CD4-positive, alpha-beta T cell treated with Interleukin-21 for 1 hour (primary cell): ENCODE measurements around the gene RAB44.

Experiments
- DNase-seq: peaks from one replicate; pipeline ENCODE4 v3.0.0-alpha.2; 2020

RAB44 gene

GRCh38 chr6:36670271-36670670 lies 27.4 kb upstream of the RAB44 start:
- no peak for DNase-seq

DNA sequence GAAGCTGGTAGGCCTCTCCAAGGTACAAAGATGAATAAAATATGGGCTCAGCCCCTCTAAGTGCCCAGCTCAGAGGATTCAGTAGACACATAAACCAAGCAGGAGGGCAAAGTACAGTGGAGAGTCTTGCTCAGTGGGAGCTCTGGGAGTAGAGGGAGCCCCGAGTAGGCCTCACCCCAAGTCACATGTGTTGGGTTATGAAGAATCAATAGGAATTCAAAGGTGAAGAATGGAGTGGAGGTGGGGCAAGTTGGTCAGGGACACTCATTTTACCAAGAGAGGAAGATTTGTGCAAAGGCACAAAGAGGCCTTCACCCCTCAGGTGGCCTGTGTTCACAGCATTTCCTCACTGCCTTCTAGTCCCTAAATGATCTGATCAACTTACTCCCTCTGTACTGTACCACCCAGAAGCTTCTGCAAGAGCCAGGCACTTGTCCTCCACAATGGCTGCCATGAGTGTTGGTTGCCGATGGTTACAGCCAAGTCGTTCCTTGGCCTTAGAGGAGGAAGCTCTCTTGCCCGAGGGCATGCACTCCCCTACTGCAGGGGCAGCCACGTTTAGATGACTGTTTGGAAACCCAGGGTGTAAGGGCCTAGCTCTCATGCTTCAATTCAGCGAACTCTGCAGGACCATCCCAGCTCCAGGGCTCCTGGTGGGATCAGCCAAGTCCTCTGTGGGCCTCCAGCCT lies 25.8 kb upstream of the RAB44 start:
- DNase-seq: no peak

GRCh38 chr6:36673882-36674281 lies 23.7 kb upstream of the RAB44 start:
- DNase-seq: no peak

GRCh38 chr6:36674942-36675341 lies 22.7 kb upstream of the RAB44 start:
- DNase-seq: no peak

GRCh38 chr6:36676141-36677058 lies 21.2 kb upstream of the RAB44 start:
- no peak for DNase-seq

DNA sequence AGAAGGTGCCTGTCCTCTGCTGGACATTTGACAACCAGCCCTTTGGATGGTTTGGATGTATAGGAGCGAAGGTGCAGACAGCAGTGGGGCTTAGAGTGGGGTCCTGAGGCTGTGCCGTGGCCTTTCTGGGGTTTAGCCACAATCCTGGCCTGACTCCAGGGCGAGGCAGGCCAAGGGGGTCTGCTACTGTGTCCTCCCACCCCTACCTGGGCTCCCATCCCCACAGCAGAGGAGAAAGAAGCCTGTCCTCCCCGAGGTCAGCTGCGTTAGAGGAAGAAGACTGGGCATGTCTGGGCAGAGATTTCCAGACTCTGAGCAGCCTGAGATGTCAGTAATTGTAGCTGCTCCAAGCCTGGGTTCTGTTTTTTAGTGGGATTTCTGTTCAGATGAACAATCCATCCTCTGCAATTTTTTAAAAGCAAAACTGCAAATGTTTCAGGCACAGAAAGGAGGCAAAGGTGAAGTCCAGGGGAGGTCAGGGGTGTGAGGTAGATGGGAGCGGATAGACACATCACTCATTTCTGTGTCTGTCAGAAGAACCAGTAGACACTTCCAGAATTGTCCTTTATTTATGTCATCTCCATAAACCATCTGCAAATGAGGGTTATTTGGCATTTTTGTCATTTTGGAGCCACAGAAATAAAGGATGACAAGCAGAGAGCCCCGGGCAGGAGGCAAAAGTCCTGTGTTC lies 20.4 kb upstream of the RAB44 start:
- no peak for DNase-seq

- no peak for DNase-seq
These were observed 19.7 kb upstream of the RAB44 start for GRCh38 chr6:36677753-36678487.

DNA sequence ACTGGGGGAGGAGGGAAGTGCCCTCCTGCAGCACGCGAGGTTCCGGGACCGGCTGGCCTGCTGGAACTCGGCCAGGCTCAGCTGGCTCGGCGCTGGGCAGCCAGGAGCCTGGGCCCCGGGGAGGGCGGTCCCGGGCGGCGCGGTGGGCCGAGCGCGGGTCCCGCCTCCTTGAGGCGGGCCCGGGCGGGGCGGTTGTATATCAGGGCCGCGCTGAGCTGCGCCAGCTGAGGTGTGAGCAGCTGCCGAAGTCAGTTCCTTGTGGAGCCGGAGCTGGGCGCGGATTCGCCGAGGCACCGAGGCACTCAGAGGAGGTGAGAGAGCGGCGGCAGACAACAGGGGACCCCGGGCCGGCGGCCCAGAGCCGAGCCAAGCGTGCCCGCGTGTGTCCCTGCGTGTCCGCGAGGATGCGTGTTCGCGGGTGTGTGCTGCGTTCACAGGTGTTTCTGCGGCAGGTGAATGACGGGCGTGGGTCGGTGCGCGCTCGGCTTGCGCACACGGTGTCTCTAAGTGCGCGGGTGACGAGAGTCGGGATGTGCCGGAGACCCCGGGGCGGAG lies 19.1 kb upstream of the RAB44 start, which contains the start of gene CDKN1A:
TSS of gene CDKN1A (plus strand) at position 227 of the 555 bp plus-strand sequence. CDS start 5,388 bp downstream, outside the sequence.
- DNase-seq: peak; percentile 84

DNA sequence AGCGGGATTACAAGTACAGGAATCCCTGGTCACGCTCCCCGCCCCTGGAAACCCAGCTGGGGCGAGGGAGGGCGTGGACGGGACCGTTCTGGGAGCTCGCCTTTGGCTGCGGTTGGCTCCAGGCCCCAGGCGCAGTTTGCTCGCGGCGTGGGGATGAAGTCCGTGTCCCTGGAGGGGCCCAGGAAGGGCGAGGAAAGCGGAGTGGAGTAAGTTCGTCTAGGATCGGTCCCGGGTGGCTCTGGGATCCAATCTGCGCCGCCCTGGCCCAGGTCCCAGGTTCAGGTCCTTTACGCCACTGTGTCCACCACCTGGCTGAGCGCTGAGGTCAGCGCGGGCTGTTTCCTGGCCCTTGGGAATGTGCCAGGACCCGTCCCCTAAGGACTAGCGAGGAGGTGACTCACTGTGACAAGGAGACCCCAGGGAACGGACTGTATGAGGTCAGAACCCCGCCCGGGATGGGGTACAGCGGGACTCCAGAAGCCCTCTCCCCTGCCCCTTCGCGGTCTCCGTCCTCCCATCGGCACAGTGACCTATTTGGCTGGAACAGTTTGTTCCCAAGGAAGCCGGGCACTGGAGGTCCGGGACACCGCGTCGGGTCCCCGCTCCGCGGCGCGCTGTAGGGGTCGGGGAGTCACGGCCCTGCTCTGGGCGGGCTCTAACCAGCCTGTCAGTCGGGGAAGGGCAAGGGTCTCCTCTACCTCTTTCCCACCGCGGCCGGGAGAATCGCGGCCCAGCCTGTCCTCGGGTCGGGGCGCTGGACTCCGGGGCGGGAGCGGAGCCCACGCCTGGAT lies 18.4 kb upstream of the RAB44 start:
- peak; percentile 41 for DNase-seq

GRCh38 chr6:36682328-36683144 lies 15.1 kb upstream of the RAB44 start:
- peak; percentile 88 for DNase-seq

- DNase-seq: no peak
These were observed 14.4 kb upstream of the RAB44 start for GRCh38 chr6:36683145-36683655.

GRCh38 chr6:36683656-36684446 lies 13.8 kb upstream of the RAB44 start:
- no peak for DNase-seq

GRCh38 chr6:36684447-36684812 lies 13.2 kb upstream of the RAB44 start:
- DNase-seq: no peak

- no peak for DNase-seq
These were observed 12.3 kb upstream of the RAB44 start for GRCh38 chr6:36685166-36685924.

GRCh38 chr6:36685926-36686667 lies 11.5 kb upstream of the RAB44 start:
- DNase-seq: no peak

DNA sequence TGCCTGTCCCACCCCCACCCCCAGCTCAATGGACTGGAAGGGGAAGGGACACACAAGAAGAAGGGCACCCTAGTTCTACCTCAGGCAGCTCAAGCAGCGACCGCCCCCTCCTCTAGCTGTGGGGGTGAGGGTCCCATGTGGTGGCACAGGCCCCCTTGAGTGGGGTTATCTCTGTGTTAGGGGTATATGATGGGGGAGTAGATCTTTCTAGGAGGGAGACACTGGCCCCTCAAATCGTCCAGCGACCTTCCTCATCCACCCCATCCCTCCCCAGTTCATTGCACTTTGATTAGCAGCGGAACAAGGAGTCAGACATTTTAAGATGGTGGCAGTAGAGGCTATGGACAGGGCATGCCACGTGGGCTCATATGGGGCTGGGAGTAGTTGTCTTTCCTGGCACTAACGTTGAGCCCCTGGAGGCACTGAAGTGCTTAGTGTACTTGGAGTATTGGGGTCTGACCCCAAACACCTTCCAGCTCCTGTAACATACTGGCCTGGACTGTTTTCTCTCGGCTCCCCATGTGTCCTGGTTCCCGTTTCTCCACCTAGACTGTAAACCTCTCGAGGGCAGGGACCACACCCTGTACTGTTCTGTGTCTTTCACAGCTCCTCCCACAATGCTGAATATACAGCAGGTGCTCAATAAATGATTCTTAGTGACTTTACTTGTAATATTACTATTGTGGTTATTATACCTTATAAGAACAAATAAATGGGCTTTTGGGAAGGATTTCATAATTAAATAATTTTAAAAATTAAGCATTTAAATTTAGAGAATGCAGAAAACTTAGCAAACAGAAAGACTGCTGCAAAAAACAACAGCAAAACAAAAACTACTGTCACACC lies 10.7 kb upstream of the RAB44 start:
- no peak for DNase-seq
